IMR-90 (cell line): ENCODE data around the gene KLK1.

Experiments used
- CEBPB ChIP-seq: IDR thresholded peaks from 2 replicates; pipeline ENCODE4 v1.6.1; 2012; ENCODE audit warnings: low read depth, low read length, improper control_type of control experiment
- CTCF ChIP-seq: conservative IDR thresholded peaks from 2 replicates; pipeline ENCODE4 v1.5.1; 2012; ENCODE audit warnings: mild to moderate bottlenecking, low read depth, low read length, improper control_type of control experiment
- POLR2A ChIP-seq: IDR thresholded peaks from 2 replicates; pipeline ENCODE4 v1.6.1; 2012; ENCODE audit warnings: mild to moderate bottlenecking, low read depth, low read length

- TF ChIP-seq POLR2A (no peak), CEBPB (no peak), CTCF (no peak)
Measured at GRCh38 chr19:50793558-50794065, 30.0 kb downstream of the KLK1 start.
